NCI-H1417 treated with DMSO at 0.1 percent for 48 hours (cell line): Measurements from ENCODE around the gene TNFAIP3.

ENCODE experiments used
- DNase-seq: peaks from one replicate; lab custom pipeline; 2025; lab: John Stamatoyannopoulos, UW

The TNFAIP3 gene

DNA sequence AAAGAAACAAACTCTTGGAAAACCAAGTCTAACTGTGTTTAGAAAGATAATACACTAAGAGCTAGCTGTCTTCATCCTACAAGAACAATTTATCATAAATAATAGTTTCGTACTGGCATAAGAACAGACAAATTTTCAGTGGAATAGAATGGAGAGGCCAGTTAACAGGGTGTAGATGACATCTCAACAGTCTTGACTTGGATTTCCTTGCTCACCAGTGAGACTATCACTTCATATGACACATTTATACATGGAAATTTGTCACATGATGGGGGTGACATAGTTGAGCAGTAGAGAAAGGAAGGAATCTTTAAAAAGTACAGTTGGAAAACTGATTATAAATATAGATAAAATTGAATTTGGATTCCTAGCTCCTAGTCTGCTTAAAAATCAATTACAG, 35.6 kb downstream of the TNFAIP3 start:
- DNase-seq, result no peak

DNA sequence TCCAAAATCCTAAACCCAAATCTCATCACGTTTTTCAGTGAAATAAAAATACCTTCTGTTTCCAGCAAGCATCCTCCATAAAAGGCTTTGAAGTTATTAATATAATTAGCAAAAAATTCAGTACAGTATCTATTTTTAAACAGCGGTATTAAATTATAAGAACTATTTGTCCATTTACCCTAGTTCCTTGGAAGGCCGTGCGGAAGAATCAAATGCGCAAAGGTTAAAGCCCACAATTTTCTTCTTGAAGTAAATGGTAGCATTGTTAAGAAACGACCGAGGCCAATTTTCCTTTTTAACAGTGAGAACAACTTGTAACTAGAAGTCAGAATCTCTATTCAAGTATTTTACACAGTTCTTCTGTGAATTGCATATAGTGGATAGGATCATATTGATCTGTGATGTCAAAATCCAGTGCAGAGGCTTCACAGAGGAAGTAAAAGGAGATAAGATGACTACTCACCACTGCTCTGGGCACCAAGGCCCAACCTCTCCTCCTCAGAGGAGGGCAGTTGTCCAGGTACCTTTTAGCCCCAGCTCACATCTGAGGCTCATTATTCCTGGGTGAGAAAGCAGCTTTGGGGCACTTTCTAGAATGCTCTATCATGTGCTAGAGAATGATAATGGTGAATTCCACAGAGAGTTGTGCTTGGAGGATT, 36.3 kb downstream of the TNFAIP3 start:
- DNase-seq, result no peak

DNA sequence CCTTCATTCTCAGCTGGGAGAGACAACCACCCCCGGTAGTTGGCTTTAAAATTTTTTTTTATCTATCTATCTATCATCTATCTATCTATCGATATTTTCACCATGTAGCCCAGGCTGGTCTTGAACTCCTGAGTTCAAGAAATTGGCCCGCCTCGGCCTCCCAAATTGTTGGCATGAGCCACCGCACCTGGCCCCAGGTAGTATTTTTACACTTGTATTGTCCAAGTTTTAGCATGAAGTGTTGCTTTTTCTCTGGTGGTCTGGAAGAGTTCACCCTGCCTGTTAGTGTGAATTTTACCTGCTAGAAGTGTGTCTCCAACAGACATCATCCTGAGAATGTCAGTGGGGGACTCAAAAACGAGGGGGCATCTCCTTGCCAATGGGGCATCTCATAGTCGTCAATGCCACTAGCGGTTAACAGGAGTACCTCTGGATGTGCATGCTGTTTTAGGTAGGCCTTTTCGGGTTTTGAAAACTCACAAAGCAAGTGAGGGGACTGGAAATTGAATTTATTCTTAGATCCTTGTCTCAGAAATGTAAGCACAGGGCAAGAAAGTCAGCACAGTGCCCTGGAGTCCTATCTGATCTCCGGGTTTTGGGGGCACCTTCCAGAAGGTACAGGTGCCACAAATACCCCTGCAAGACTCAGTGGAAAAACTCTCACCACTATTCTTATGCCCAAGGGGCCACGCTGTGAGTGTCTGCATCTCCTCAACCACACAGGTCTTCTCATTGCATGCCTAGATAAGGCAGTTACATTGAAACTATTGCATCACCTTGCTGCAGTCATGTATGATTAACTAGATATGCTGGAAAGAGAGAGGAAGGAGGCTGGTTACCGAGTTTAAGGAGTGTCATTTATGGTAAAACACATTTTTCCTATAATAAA, 37.1 kb downstream of the TNFAIP3 start:
- no peak for DNase-seq

DNA sequence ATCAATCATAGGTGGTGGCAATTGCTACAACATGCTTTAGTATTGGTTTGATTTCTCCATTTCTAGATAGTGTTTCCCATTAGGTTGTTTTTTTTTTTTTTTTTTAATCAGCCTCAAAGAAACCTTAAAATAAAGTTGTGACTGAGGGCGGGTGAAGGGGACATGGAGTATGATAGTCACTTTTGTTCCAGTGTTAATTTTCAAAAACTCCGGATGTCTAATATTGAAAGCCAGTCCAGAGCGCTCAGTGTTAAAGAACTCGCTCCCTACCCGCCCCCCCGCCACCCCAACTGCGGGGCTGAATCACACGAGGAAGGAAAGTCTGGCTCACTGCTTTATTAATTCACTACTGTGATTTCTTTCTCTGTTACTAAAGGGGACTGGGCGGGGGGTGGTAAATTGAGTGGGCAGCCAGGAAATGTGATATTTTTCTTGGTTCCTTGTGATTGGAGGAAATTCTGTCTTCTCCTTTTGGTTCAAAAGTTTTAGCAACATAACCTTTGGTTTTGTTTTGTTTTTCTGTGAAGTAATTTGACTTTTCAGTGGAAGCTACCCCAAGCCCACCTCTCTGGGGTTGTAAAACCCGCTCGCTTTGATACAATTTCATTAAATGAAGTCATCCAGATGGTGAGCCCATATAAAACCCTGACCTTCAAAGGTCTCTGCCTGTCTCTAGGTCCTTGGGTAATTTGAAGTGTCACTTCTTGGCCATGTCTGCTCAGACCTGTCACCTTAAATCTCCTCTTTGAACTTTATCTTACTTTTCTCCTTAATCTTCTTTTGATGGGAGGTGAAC, 38.0 kb downstream of the TNFAIP3 start:
- DNase-seq, result no peak

DNA sequence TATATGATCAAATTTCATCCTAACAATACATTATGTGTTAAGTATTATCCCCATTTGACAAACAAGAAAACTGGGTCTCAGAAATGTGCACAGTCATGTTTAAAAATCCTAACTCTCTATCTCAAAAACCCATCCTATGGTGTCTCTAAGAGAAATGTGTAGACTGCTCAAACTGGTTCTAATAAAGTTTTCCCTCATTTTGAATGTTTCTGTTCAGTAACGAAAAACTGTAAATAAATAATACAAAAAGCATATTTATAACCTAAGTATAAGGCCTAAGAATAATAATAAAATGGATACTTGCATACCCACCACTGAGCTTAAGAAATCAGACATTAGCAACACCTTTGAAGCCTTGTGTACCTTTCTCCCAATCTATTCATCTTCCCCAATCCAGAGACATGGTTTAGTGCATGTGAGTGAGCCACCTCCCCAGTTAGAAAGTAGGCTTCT, 39.0 kb downstream of the TNFAIP3 start:
- no peak for DNase-seq

DNA sequence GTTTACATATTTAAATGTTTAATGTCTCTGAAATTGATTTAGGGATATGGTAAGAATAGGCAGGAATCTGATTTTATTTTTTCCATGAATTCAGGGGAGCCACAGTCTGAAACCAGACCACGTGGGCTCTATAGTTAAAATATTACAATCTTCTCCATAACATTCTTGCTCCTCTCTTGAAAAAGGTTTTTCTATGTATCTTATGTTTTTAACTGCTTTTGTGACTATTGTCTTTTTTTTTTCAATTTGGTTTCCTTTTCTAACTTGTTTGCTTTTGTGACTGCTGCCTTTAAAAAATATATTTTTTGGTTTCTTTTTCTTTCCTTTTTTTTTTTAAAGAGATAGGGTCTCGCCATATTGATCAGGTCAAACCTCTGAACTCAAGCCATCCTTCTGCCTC, 40.1 kb downstream of the TNFAIP3 start:
- no peak for DNase-seq

DNA sequence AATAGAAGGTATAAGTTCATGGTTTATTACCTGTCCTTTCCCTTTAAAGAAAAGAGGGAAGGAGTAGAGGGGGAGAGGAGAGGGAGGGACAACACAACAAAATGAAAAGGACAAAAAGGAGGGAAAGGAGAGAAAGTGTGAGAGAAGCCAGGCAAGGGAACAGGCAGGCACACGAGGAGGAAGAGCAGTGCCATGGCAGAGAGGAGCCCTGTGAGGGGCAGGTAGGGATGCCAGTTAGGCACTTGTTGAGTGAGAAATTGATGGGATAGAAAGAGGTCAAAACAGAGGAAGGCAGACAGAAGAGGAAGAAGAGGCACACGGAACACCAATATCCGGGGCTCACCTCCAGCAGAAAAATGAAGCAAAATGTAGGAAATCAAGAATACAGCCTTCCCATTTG, 42.5 kb downstream of the TNFAIP3 start:
- DNase-seq, result no peak

DNA sequence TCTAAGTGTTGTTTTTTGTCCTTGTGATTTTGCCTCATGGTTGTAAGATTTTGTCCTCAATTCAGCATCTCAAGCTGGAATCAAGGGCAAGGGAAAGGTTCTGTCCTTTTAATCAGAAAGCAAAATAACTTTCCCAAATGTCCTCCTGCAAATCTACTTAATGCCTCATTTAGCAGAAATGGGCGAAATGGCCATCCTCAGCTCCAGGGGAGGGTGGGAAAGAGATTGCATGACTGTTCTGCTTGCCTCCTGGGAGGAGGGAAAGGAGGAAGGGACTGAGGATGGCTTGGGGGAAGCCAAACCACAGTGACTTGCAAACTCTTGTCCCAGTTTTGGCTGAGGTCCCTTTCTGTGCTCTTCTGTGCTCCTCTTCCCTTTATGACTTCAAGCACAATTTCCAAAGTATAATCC, 43.4 kb downstream of the TNFAIP3 start:
- no peak for DNase-seq

DNA sequence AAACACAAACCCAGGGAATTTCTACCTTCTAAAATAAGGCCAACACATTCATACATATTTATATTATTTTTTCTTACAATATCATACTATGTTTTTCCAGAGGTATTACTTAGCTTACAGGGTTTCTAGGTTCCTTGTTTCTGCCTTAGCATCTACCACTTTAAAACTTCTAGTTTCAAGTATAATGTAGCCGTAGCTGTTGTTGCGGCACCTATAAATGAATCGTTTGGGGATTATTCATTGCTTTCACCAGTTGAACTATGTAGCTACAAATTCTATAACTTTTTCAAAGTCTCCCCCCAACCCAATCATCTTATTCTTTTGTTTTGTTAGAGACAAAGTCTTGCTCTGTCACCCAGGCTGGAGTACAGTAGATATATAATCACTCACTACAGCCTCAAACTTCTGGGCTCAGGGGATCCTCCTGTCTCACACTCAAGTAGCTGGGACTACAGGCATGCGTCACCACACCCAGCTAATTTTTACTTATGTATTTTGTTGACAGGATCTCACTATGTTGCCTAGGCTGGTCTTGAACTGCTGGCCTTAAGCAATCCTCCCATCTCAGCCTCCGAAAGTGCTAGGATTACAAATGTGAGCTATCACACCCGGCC, 43.9 kb downstream of the TNFAIP3 start:
- no peak for DNase-seq

DNA sequence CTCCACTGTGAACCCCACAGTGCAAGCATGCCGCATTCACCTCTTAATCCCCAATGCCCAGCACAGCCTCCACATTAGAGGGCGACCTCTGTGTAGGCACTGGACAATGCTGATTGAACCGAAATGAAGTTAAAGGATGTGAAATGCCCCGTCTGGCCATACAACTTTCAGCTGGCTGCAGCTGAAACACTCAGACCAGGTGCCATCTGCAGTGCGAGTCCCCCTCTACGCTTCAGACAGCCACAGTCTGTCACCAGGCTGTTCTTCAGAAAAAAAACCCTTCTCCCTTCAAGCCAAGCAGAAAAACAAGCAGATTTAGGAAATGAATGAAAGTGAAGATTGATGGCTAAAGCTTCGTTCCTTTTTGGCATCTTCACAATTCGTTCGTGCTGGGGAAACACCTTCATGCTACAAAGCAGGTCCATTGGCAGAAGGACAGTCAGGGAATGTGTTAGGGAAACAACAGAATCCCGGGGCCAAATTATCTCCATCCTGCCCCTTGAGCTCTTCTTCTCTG, 44.7 kb downstream of the TNFAIP3 start:
- DNase-seq, result no peak

DNA sequence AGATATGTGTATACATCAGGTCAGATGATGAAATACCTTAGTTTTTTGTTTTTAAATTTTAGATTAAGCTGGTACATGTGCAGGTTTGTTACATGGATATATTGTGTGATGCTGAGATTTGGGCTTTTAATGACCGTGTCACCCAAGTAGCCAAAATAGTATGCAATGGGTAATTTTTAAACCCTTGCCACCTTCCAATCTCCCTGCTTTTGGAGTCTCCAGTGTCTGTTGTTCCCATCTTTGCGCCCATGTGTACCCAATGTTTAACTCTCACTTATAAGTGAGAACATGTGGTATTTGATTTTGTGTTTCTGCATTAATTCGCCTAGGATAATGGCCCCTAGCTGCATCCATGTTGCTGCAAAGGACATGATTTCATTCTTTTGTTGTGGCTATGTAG, 45.8 kb downstream of the TNFAIP3 start:
- DNase-seq, result no peak

DNA sequence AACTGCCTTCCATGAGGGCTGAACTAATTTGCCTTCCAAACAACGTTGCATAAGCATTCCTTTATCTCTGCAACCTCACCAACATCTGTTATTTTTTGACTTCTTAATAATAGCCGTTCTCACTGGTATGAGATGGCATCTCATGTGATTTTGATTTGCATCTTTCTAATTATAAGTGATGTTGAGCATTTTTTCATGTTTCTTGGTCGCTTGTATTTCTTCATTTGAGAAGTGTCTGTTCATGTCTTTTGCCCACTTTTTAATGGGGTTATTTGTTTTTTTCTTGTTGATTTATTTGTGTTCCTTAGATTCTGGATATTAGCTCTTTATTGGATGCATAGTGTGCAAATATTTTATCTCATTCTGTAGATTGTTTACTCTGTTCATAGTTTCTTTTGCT, 46.4 kb downstream of the TNFAIP3 start:
- DNase-seq, result no peak

DNA sequence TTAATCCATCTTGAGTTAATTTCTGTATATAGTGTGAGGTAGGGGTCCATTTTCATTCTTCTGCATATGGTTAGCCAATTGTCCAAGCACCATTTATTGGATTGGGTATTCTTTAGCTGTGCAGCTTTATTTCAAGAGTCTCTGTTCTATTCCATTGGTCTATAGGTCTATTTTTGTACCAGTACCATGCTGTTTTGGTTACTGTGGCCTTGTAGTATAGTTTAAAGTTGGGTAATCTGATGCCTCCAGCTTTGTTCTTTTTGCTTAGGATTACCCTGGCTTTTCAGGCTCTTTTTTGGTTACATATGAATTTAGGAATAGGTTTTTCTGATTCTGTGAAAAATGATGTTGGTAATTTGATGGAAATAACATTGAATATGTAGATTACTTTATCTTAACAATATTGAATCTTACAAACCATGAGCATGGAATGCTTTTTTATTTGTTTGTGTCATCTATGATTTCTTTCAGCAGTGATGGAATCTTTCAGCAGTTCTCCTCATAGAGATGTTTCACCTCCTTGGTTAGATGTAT, 47.0 kb downstream of the TNFAIP3 start:
- no peak for DNase-seq

DNA sequence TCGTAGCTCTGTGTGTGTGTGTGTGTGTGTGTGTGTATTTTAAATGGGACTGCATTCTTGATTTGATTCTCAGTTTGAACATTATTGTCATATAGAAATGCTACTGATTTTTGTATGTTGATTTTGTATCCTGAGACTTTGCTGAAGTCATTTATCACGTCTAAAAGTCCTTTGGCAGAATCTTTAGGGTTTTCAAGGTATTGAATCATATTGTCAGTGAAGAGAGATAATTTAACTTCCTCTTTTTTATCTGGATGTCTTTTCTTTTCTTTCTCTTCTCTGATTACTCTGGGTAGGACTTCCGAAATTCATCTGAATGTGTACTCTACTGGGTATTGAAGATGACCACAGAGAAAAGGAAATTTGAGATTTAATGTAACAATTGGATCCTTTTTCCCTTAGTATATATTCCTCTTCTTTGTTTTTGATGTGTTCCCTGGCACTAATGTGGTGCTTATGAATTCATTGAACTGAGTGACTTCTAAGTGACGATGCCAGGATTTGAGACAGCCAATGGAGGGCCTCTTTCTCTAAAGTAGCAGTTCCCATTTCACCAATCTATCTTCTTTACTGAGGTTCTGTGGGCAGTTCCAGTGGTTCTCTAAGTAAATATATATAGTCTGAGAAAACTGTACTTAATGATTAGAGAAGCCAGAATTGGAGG, 47.6 kb downstream of the TNFAIP3 start:
- DNase-seq, result no peak

DNA sequence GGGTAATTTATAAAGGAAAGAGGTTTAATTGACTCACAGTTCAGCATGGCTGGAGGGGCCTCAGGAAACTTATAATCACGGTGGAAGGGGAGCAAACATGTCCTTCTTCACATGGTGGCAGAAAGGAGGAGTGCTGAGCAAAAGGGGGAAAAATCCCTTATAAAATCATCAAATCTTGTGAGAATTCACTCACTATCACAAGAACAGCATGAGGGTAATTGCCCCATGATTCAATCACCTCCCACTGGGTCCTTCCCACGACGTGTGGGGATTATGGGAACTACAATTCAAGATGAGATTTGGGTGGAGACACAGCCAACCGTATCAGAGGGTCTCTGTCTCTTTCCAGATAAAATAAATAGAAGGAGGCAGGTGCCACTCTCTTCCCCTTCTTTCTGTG, 48.7 kb downstream of the TNFAIP3 start:
- DNase-seq, result no peak

DNA sequence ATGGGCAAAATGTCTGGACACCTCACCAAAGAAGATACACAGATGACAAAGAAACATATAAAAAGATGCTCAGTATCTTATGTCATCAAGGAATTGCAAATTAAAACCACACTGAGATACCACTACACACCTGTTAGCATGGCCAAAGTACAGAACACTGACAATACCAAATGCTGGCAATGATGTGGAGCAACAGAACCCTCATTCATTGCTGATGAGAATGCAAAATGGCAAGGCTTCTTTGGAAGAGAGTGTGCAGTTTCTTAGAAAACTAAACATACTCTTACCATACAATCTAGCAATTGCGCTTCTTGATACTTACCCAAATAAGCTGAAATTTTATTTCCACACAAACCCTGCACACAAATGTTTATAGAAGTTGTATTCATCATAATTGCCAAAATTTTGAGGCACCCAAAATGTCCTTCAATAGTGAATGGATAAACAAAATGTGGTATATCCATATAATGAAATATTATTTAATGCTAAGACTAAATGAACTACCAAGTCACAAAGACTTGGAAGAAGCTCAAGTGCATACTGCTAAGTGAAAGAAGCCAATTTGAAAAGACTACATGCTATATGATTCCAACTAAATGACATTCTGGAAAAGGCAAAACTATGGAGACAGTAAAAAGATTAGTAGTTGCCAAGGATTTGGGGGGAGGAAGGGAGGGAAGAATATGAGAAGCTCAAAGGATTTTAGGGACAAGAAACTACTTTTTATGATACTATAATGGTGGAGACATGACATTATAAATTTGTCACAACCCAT, 50.7 kb downstream of the TNFAIP3 start:
- no peak for DNase-seq

DNA sequence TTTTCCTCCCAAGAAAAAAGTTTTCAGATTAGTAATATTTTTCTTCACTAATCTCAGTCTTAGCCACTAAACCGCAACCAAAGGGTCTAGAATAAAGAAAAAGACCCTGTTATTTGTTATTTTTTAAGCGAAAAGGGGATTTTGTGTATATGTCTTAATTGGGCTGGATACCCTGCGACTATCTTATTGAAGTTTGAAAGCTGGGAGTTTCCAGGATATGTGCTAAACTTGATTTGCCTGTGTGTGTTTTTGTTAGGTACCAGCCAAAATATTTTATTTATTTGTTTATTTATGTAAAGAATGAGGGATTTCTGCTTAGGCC, 52.4 kb downstream of the TNFAIP3 start:
- no peak for DNase-seq

DNA sequence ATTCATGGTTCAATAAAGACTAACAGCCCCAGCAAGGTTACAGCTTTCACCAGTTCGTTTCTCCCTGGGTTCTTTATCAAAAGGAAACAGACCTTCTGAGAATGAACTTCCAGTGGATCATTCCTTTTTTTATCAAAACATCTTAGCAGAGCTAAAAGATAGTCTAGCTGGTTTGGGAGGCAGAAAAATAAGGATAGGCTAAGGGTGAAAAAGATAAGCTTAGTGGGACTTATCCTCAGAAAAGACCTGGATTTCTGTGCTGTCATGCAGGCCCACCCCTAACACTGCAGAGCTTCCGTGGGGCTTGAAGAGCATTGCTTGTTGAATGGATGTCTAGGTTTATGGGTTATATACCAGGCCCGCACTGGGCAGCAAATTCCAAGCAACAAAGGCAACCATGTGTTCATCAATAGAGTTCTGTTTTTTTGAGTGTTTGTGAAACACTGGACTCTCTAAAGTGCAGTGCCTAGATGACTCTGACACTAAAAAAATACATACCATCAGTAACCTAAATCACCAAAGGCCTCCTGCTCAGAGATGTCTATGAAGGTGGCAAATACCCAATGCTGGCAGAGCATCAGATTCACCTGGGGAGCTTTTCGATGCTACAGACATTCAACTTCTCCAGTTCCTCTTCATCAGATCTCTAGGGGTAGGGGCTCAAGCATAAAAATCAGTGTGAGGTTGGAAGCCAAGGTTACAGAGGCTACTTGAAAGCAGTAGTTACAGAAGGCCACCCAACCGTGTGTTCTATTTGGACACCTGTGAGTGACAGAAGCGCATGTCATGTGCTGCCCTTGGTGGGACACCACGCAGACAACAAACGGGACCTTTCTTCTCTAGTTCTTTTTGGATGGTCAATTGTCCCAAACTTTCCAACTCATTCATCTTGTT, 53.0 kb downstream of the TNFAIP3 start:
- no peak for DNase-seq

DNA sequence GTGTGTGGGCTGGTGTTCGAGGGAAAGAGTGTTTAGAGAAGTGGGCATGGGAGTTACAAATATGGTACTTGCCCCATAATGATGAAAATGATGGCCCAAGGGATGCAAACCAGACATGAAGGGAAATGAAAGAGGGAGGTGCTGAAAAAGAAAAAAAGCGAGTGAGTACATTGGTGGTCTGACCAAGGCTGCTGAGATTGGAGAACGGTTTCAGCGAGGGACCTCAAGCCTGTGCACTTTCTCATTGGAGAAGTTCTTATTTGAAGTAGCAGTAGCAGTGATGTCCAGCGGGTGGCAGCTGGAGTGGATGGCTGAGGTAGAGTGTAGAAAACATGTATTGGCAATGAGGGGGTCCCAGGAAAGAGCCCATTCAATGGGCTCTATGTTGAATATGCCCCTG, 54.8 kb downstream of the TNFAIP3 start:
- DNase-seq, result no peak
